HepG2 (cell line): Measurements from ENCODE around the gene CD7. TPM values are rescaled to one million over a fixed set of nuclear protein-coding genes. Genes with fewer than 3 reads are reported as not detected.
A peak's percentile ranks its signal among the peaks of the same experiment; 100 is the strongest.

Experiments used
- ATAC-seq: fragments of 200-7000 bp; cut with Tn5 transposase; 3 replicates; pipeline ENCODE4 v1.9.1; 2020; ENCODE audit warnings: mild to moderate bottlenecking, moderate library complexity
- BruUV-seq: library from RNA; stranded (reverse); fragments of 400-500 nt; replicated peaks from 2 replicates; lab custom pipeline; 2021; lab: Mats Ljungman, UMichigan
- CTCF ChIA-PET: fragments of 300-600 bp; formaldehyde crosslinking; extraction: SDS; loops from one replicate; lab custom pipeline; 2021; ENCODE audit warnings: low total read pairs, inconsistent platforms, low intra/inter-chr PET ratio; lab: Yijun Ruan, JAX
- POLR2A ChIA-PET: fragments of 350-600 bp; sonication (Branson Sonifier 250); formaldehyde crosslinking; loops from one replicate; lab custom pipeline; 2020; ENCODE audit warnings: antibody characterized with exemption, inconsistent platforms; lab: Yijun Ruan, JAX
- DNase-seq: peaks from one replicate; pipeline ENCODE4 v3.0.0-alpha.2; 2015; ENCODE audit warnings: low spot score
- FAIRE-seq: peaks from 3 replicates; lab custom pipeline; 2011; peaks lifted over from hg19 to GRCh38; lab: Jason Lieb, UNC
- H2AFZ ChIP-seq: one replicate; pipeline ENCODE4 v1.6.1; 2011; ENCODE audit warnings: low read length, inconsistent platforms
- H3K27ac ChIP-seq: fragments of 300-600 bp; 3 replicates; pipeline ENCODE4 v1.8.0; 2011; ENCODE audit warnings: mixed run types, mild to moderate bottlenecking, mixed read lengths, low read length, inconsistent platforms; ENCODE audit not compliant: insufficient read depth; ENCODE audit errors: extremely low read length
- H3K27me3 ChIP-seq, 2 experiments: fragments of 200-600 bp in 1 of 2; 2 replicates in 1 of 2; 3 replicates in 1 of 2; pipeline versions ENCODE4 v1.6.0 to v1.8.0; 2011; ENCODE audit warnings: low read length in 2 of 2, mild to moderate bottlenecking in 2 of 2, moderate library complexity in 2 of 2, inconsistent platforms in 1 of 2; ENCODE audit not compliant: insufficient read depth in 2 of 2, control insufficient read depth in 1 of 2
- H3K36me3 ChIP-seq, 2 experiments: fragments of 200-600 bp in 1 of 2; replicated peaks in 1 of 2; 2 replicates in 1 of 2; 3 replicates in 1 of 2; pipeline versions ENCODE4 v1.5.1 to v1.8.0; 2011; ENCODE audit warnings: low read length in 2 of 2, inconsistent platforms in 1 of 2; ENCODE audit not compliant: insufficient read depth in 2 of 2, control insufficient read depth in 1 of 2
- H3K4me1 ChIP-seq: 2 replicates; pipeline ENCODE4 v1.5.1; 2012; ENCODE audit warnings: low read length, inconsistent platforms; ENCODE audit not compliant: insufficient read depth
- H3K4me2 ChIP-seq: 2 replicates; pipeline ENCODE4 v1.6.0; 2011; ENCODE audit warnings: low read depth, low read length, inconsistent platforms
- H3K4me3 ChIP-seq, 3 experiments: fragments of 200-600 bp in 1 of 3; sonication (generic), shearing (Covaris generic) in 1 of 3; replicated peaks in 1 of 3; 2 replicates each; pipeline ENCODE4 v1.5.1; 2011 to 2016; ENCODE audit warnings: low read length in 3 of 3, inconsistent platforms in 2 of 3, low read depth in 2 of 3, mild to moderate bottlenecking in 2 of 3, control low read depth in 1 of 3, mixed read lengths in 1 of 3; ENCODE audit not compliant: insufficient read depth in 1 of 3
- H3K79me2 ChIP-seq: one replicate; pipeline ENCODE4 v1.6.1; 2011; ENCODE audit warnings: low read length, inconsistent platforms; ENCODE audit not compliant: insufficient read depth
- H3K9ac ChIP-seq: 2 replicates; pipeline ENCODE4 v1.6.0; 2011; ENCODE audit warnings: mild to moderate bottlenecking, low read depth, low read length, inconsistent platforms; ENCODE audit not compliant: insufficient read depth
- H3K9me3 ChIP-seq: 2 replicates; pipeline ENCODE4 v1.5.1; 2012; ENCODE audit warnings: mild to moderate bottlenecking, low read length
- H4K20me1 ChIP-seq: 2 replicates; pipeline ENCODE4 v1.6.0; 2011; ENCODE audit warnings: inconsistent platforms, mild to moderate bottlenecking, low read length, moderate library complexity; ENCODE audit not compliant: insufficient read depth
- ARID5B ChIP-seq: IDR thresholded peaks from 2 replicates; pipeline ENCODE4 v1.4.0; 2020; ENCODE audit warnings: mild to moderate bottlenecking, missing genetic modification reagents
- BRD4 ChIP-seq: sonication (generic); formaldehyde crosslinking; IDR thresholded peaks from 2 replicates; pipeline ENCODE4 v1.4.0; 2020; ENCODE audit warnings: missing genetic modification reagents
- CTCF ChIP-seq: sonication (generic); formaldehyde crosslinking; IDR thresholded peaks from 2 replicates; pipeline ENCODE4 v1.5.0; 2020; ENCODE audit warnings: mild to moderate bottlenecking, missing genetic modification reagents, moderate library complexity
- DBP ChIP-seq: sonication (generic); formaldehyde crosslinking; IDR thresholded peaks from 2 replicates; pipeline ENCODE4 v1.4.0; 2020; ENCODE audit warnings: missing genetic modification reagents; ENCODE audit errors: not compliant biosample characterization
- KLF6 ChIP-seq: IDR thresholded peaks from 2 replicates; pipeline ENCODE4 v1.8.0; 2016; ENCODE audit warnings: missing biosample characterization, missing genetic modification reagents
- LCORL ChIP-seq, 2 experiments: fragments of 450-650 bp in 1 of 2; sonication (generic) in 1 of 2; formaldehyde crosslinking in 1 of 2; IDR thresholded peaks; 2 replicates each; pipeline versions ENCODE4 v1.5.0 to v1.6.1; 2017 to 2020; ENCODE audit warnings: antibody characterized with exemption in 1 of 2, missing genetic modification reagents in 1 of 2
- NCOR1 ChIP-seq: fragments of 200-600 bp; sonication (generic); IDR thresholded peaks from 2 replicates; pipeline ENCODE4 v1.7.0; 2017; ENCODE audit warnings: antibody characterized with exemption, low read length, borderline replicate concordance
- NFE2L1 ChIP-seq: sonication (generic); formaldehyde crosslinking; IDR thresholded peaks from 2 replicates; pipeline ENCODE4 v1.4.0; 2020; ENCODE audit warnings: missing genetic modification reagents, mild to moderate bottlenecking, borderline replicate concordance
- ZNF230 ChIP-seq: sonication (generic); formaldehyde crosslinking; IDR thresholded peaks from 2 replicates; pipeline ENCODE4 v1.4.0; 2020; ENCODE audit warnings: mild to moderate bottlenecking, missing genetic modification reagents
- ZNF256 ChIP-seq: sonication (generic); formaldehyde crosslinking; conservative IDR thresholded peaks from 2 replicates; pipeline ENCODE4 v1.4.0; 2020; ENCODE audit warnings: missing genetic modification reagents
- ZNF329 ChIP-seq: sonication (generic); formaldehyde crosslinking; IDR thresholded peaks from 2 replicates; pipeline ENCODE4 v1.9.0; 2021; ENCODE audit warnings: low read depth, mild to moderate bottlenecking, missing genetic modification reagents
- ZNF432 ChIP-seq: sonication (generic); formaldehyde crosslinking; IDR thresholded peaks from 2 replicates; pipeline ENCODE4 v1.5.0; 2020; ENCODE audit warnings: missing genetic modification reagents, mild to moderate bottlenecking, borderline replicate concordance
- ZNF547 ChIP-seq: sonication (generic); formaldehyde crosslinking; IDR thresholded peaks from 2 replicates; pipeline ENCODE4 v1.5.1; 2020; ENCODE audit warnings: mild to moderate bottlenecking, missing genetic modification reagents
- ZNF572 ChIP-seq: sonication (generic); formaldehyde crosslinking; IDR thresholded peaks from 2 replicates; pipeline ENCODE4 v1.5.1; 2020; ENCODE audit warnings: mild to moderate bottlenecking, missing genetic modification reagents
- whole genome bisulfite sequencing: methylation state at CpG from one replicate; pipeline ENCODE4 v1.1.6; 2017; ENCODE audit warnings: low lambda C conversion rate; 5-methylcytosine and 5-hydroxymethylcytosine counted together
- in situ Hi-C: cut with HindIII; loops from 2 replicates; pipeline ENCODE4 v1.10.0; 2017; ENCODE audit warnings: low pct_unique_long_range_greater_than_20kb; ENCODE audit not compliant: extremely low pct_ligation_motif_present
- intact Hi-C: fragments of 100-400 bp; cut with micrococcal nuclease; formaldehyde crosslinking; loops from one replicate; pipeline ENCODE4 v1.10.0; 2022; ENCODE audit not compliant: unreplicated experiment
- polyA plus RNA-seq, 8 experiments: library from polyadenylated mRNA; depleted of rRNA in 3 of 8; stranded (reverse) in 7 of 8; unstranded in 1 of 8; fragments of >200 nt; fragmentation: Illumina TruSeq in 4 of 8; extraction: Trizol in 4 of 8; gene quantifications; 2 replicates each; pipeline versions ENCODE4 v1.2.1 to v1.2.3, GENCODE V29; 2011 to 2016; ENCODE audit warnings: low read depth in 4 of 8, missing spikeins in 1 of 8, mixed read lengths in 1 of 8; ENCODE audit not compliant: insufficient read depth in 1 of 8
- total RNA-seq, 5 experiments: library from RNA; depleted of rRNA; stranded (reverse); fragments of >200 nt; fragmentation: Illumina TruSeq; extraction: Trizol; gene quantifications; 2 replicates each; pipeline ENCODE4 v1.2.3, GENCODE V29; 2016; ENCODE audit warnings: low read depth in 1 of 5

CD7 gene
- total and polyA plus RNA-seq, 2 of the 13 experiments (the other 11 are each of a cell fraction or from before 2014, with no cell fraction given): 67.6 to 76.4 TPM

GRCh38 chr17:82302991-82303943, 14.1 kb downstream of the CD7 start:
- Histone ChIP-seq H3K27me3 (no peaks in the 10 kb centered on the region), H3K4me2 (peak overlapping the region; percentile 74), H3K4me1 (peaks cover 78% of the 10 kb centered on the region), H4K20me1 (no peaks in the 10 kb centered on the region), H3K27ac (no peak overlapping the region), H3K36me3 (no peaks in the 10 kb centered on the region), H3K4me3 (peak overlapping the region in 2 of 3 experiments; percentile 42 to 59; a peak in 3 of 6 replicates), H3K79me2 (no peaks in the 10 kb centered on the region), H3K9ac (no peak overlapping the region), H2AFZ (no peak overlapping the region), H3K9me3 (no peaks in the 10 kb centered on the region)
- ATAC-seq (peak; percentile 35), FAIRE-seq (peak; percentile 70), DNase-seq (no peak)
- BruUV-seq: no TSS peak
- WGBS: 29% methylated on average over 19 of the region's 35 CpGs
- ChIA-PET POLR2A (interaction anchor here (0.6 to 12.8 kb wide), 18 partner anchors 8 to 74 kb away, joined by 3 to 270 read pairs (median 8); partner anchors contain the start of genes CD7, CSNK1D, SECTM1 and SLC16A3), CTCF (no interaction called here)
- in situ Hi-C loops: no loop called here
- intact Hi-C loops: loop anchor here (5.0 kb wide), 1 partner anchor 34 kb away; no protein-coding TSS in a partner anchor
- TF ChIP-seq ZNF547 (CRISPR knock-in tag) (0 out of 2 replicates have a peak, but pooled peaks have one; percentile 27), KLF6 (peak; percentile 32; the same call in 1 of the 2 replicates), ZNF572 (CRISPR knock-in tag) (peak; percentile 87), DBP (CRISPR knock-in tag) (no peak), ZNF329 (CRISPR knock-in tag) (0 out of 2 replicates have a peak, but pooled peaks have one; percentile 25), NFE2L1 (no peak), ZNF256 (CRISPR knock-in tag) (no peak), LCORL (IDR thresholded peaks at IDR 0.05) (no peak), LCORL (CRISPR knock-in tag; IDR thresholded peaks at IDR 0.05) (peak; percentile 85), BRD4 (CRISPR knock-in tag) (peak; percentile 83), ZNF432 (CRISPR knock-in tag) (no peak), ARID5B (CRISPR knock-in tag) (peak; percentile 75), CTCF (CRISPR knock-in tag) (no peak), NCOR1 (peak; percentile 54), ZNF230 (no peak)
